DOHH2 (cell line): ENCODE results near the gene UVRAG.

ENCODE experiments used
- EZH2phosphoT487 ChIP-seq: fragments of 200-600 bp; sonication (generic); IDR thresholded peaks from 2 replicates; pipeline ENCODE4 v1.6.1; 2017; ENCODE audit warnings: borderline replicate concordance, mild to moderate bottlenecking, antibody characterized with exemption, low read length, moderate library complexity, mixed read lengths
- TF ChIP-seq, protein P1 (sequence below): fragments of 200-600 bp; sonication (generic); IDR thresholded peaks from one replicate; pipeline ENCODE4 v1.5.1; 2014; ENCODE audit warnings: antibody characterized with exemption, mild to moderate bottlenecking, low read depth, low read length; ENCODE audit not compliant: poor library complexity, severe bottlenecking

DNA sequence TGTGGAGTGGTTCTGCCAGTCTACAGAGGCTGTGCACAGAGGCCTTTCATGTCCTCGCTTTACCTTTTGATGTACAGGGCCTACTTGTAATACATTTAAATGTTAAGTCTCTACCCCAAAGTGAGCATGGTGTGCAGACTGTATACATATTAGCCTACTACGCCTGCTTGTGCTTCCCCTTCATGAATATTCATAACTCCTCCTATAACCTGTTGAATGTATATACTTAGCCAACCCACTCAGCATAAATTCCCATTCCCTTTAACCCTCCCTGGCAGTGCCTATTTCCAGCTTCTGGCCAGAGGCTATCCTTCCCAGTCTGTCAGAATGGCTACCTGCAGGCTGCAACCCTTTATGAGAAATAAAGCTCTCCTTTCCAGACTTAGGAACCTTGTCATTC lies 275.2 kb downstream of the UVRAG start:
- TF ChIP-seq, protein P1, sequence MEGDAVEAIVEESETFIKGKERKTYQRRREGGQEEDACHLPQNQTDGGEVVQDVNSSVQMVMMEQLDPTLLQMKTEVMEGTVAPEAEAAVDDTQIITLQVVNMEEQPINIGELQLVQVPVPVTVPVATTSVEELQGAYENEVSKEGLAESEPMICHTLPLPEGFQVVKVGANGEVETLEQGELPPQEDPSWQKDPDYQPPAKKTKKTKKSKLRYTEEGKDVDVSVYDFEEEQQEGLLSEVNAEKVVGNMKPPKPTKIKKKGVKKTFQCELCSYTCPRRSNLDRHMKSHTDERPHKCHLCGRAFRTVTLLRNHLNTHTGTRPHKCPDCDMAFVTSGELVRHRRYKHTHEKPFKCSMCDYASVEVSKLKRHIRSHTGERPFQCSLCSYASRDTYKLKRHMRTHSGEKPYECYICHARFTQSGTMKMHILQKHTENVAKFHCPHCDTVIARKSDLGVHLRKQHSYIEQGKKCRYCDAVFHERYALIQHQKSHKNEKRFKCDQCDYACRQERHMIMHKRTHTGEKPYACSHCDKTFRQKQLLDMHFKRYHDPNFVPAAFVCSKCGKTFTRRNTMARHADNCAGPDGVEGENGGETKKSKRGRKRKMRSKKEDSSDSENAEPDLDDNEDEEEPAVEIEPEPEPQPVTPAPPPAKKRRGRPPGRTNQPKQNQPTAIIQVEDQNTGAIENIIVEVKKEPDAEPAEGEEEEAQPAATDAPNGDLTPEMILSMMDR: no peak
- no peak for TF ChIP-seq EZH2phosphoT487
